ENCODE measurements around the gene HOXC9.

Gene HOXC9

DNA sequence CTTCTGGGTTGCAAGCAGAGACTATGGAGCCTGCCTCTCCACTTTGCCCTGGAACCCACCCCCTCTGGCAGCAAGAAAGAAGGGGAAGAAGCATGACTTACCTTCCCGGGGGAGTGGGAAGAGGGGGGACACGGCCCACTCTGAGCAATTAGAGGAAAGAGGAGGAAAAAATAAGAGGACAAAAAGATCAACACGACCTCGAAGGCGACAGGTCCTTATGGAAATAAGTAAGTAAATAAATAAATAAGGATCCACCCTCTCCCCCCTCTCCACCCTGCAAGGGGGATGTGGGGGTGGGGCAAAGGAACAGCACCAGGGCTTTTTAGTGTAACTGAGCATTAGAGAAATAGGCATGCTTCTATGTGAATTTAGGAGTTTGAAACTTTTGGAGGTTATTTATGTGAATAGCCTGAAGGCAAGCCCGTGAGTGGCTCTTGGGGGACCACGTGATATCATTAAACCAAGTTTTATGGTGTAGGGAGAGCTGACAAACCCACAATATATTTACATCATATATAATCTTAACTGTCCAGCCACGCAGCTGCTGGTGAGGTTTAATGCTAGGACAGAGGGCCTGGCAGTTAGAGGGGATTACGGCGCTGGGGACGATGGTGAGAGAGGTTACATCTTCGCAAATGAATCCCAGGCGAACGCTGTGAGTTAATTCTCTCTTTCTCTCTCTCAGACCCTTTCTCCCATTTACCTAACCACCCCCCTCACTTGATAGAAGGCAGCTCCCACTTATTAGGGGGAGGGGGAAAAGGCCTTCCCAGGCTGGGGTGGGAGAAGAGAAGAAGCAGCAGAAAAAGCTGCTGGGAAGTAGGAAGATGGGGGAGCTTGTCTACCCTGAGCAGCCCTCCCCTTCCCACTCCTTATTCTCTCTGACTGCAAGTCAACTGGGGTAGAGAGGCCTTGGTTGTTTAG lies 37.7 kb downstream of the HOXC9 start (continued):
- TF ChIP-seq ZNF121 (tag by site-specific recombination; IDR thresholded peaks at IDR 0.05) = no peak
- TF ChIP-seq ZNF600 (tag by site-specific recombination; IDR thresholded peaks at IDR 0.05) = no peak
- TF ChIP-seq ZNF747 (tag by site-specific recombination; IDR thresholded peaks at IDR 0.05) = no peak
- TF ChIP-seq, protein P1, sequence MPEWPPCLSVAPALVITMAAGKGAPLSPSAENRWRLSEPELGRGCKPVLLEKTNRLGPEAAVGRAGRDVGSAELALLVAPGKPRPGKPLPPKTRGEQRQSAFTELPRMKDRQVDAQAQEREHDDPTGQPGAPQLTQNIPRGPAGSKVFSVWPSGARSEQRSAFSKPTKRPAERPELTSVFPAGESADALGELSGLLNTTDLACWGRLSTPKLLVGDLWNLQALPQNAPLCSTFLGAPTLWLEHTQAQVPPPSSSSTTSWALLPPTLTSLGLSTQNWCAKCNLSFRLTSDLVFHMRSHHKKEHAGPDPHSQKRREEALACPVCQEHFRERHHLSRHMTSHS (tag by site-specific recombination; IDR thresholded peaks at IDR 0.05) = no peak
- 0 out of 2 replicates have a peak, but pooled peaks have one; percentile 31 for TF ChIP-seq ZNF24 (tag by site-specific recombination; IDR thresholded peaks at IDR 0.05)
- no peak for TF ChIP-seq ZNF155 (tag by site-specific recombination; IDR thresholded peaks at IDR 0.05)
- peak; percentile 25; the same call in 1 of the 2 replicates for TF ChIP-seq SP2 (tag by site-specific recombination; IDR thresholded peaks at IDR 0.05)
- TF ChIP-seq ZNF140 (tag by site-specific recombination; IDR thresholded peaks at IDR 0.05) = no peak
- TF ChIP-seq ZNF792 (tag by site-specific recombination; IDR thresholded peaks at IDR 0.05) = no peak
- TF ChIP-seq ZNF16 (tag by site-specific recombination; IDR thresholded peaks at IDR 0.05; ENCODE audit: low read depth) = no peak
- no peak for TF ChIP-seq ZNF701 (tag by site-specific recombination; IDR thresholded peaks at IDR 0.05)
- peak; percentile 94 for TF ChIP-seq ZXDB (tag by site-specific recombination; IDR thresholded peaks at IDR 0.05)
- TF ChIP-seq, protein P2, sequence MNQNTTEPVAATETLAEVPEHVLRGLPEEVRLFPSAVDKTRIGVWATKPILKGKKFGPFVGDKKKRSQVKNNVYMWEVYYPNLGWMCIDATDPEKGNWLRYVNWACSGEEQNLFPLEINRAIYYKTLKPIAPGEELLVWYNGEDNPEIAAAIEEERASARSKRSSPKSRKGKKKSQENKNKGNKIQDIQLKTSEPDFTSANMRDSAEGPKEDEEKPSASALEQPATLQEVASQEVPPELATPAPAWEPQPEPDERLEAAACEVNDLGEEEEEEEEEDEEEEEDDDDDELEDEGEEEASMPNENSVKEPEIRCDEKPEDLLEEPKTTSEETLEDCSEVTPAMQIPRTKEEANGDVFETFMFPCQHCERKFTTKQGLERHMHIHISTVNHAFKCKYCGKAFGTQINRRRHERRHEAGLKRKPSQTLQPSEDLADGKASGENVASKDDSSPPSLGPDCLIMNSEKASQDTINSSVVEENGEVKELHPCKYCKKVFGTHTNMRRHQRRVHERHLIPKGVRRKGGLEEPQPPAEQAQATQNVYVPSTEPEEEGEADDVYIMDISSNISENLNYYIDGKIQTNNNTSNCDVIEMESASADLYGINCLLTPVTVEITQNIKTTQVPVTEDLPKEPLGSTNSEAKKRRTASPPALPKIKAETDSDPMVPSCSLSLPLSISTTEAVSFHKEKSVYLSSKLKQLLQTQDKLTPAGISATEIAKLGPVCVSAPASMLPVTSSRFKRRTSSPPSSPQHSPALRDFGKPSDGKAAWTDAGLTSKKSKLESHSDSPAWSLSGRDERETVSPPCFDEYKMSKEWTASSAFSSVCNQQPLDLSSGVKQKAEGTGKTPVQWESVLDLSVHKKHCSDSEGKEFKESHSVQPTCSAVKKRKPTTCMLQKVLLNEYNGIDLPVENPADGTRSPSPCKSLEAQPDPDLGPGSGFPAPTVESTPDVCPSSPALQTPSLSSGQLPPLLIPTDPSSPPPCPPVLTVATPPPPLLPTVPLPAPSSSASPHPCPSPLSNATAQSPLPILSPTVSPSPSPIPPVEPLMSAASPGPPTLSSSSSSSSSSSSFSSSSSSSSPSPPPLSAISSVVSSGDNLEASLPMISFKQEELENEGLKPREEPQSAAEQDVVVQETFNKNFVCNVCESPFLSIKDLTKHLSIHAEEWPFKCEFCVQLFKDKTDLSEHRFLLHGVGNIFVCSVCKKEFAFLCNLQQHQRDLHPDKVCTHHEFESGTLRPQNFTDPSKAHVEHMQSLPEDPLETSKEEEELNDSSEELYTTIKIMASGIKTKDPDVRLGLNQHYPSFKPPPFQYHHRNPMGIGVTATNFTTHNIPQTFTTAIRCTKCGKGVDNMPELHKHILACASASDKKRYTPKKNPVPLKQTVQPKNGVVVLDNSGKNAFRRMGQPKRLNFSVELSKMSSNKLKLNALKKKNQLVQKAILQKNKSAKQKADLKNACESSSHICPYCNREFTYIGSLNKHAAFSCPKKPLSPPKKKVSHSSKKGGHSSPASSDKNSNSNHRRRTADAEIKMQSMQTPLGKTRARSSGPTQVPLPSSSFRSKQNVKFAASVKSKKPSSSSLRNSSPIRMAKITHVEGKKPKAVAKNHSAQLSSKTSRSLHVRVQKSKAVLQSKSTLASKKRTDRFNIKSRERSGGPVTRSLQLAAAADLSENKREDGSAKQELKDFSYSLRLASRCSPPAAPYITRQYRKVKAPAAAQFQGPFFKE (tag by site-specific recombination; IDR thresholded peaks at IDR 0.05; ENCODE audit: borderline replicate concordance) = no peak
- TF ChIP-seq HOXD13 (CRISPR knock-in tag; IDR thresholded peaks at IDR 0.05; ENCODE audit: borderline replicate concordance) = 0 out of 2 replicates have a peak, but pooled peaks have one; percentile 40
- peak; percentile 67; the same call in 1 of the 2 replicates for TF ChIP-seq ZNF664 (tag by site-specific recombination; IDR thresholded peaks at IDR 0.05)
- peak; percentile 72; the same call in 1 of the 2 replicates for TF ChIP-seq ZNF10 (tag by site-specific recombination; IDR thresholded peaks at IDR 0.05)
- TF ChIP-seq, protein P3, sequence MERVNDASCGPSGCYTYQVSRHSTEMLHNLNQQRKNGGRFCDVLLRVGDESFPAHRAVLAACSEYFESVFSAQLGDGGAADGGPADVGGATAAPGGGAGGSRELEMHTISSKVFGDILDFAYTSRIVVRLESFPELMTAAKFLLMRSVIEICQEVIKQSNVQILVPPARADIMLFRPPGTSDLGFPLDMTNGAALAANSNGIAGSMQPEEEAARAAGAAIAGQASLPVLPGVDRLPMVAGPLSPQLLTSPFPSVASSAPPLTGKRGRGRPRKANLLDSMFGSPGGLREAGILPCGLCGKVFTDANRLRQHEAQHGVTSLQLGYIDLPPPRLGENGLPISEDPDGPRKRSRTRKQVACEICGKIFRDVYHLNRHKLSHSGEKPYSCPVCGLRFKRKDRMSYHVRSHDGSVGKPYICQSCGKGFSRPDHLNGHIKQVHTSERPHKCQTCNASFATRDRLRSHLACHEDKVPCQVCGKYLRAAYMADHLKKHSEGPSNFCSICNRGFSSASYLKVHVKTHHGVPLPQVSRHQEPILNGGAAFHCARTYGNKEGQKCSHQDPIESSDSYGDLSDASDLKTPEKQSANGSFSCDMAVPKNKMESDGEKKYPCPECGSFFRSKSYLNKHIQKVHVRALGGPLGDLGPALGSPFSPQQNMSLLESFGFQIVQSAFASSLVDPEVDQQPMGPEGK (tag by site-specific recombination; IDR thresholded peaks at IDR 0.05) = peak; percentile 60
- peak; percentile 61; the same call in 1 of the 2 replicates for TF ChIP-seq ZNF501 (tag by site-specific recombination; IDR thresholded peaks at IDR 0.05)
- TF ChIP-seq ZNF248 (tag by site-specific recombination; IDR thresholded peaks at IDR 0.05) = no peak
- TF ChIP-seq, protein P4, sequence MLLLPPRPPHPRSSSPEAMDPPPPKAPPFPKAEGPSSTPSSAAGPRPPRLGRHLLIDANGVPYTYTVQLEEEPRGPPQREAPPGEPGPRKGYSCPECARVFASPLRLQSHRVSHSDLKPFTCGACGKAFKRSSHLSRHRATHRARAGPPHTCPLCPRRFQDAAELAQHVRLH (tag by site-specific recombination; IDR thresholded peaks at IDR 0.05) = peak; percentile 85; the same call in 1 of the 2 replicates
- TF ChIP-seq, protein P5, sequence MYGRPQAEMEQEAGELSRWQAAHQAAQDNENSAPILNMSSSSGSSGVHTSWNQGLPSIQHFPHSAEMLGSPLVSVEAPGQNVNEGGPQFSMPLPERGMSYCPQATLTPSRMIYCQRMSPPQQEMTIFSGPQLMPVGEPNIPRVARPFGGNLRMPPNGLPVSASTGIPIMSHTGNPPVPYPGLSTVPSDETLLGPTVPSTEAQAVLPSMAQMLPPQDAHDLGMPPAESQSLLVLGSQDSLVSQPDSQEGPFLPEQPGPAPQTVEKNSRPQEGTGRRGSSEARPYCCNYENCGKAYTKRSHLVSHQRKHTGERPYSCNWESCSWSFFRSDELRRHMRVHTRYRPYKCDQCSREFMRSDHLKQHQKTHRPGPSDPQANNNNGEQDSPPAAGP (tag by site-specific recombination; IDR thresholded peaks at IDR 0.05) = peak; percentile 79; the same call in 1 of the 2 replicates
- TF ChIP-seq SCRT1 (tag by site-specific recombination; IDR thresholded peaks at IDR 0.05; ENCODE audit: borderline replicate concordance) = 0 out of 2 replicates have a peak, but pooled peaks have one; percentile 55
- no peak for TF ChIP-seq ZNF621 (tag by site-specific recombination; IDR thresholded peaks at IDR 0.05)
- TF ChIP-seq ZNF785 (tag by site-specific recombination; IDR thresholded peaks at IDR 0.05) = no peak
- peak; percentile 94 for TF ChIP-seq SP7 (tag by site-specific recombination; IDR thresholded peaks at IDR 0.05)
- TF ChIP-seq HIC1 (tag by site-specific recombination; IDR thresholded peaks at IDR 0.05) = peak; percentile 83
- TF ChIP-seq ZNF132 (tag by site-specific recombination; IDR thresholded peaks at IDR 0.05; ENCODE audit: borderline replicate concordance) = no peak

Data from HEK293 (cell line).